HG03066 (cell line): ENCODE results near the gene ZNF275.
"Not testable (repeated sequence)": the region's sequence is repeated elsewhere in the genome, so short reads cannot be mapped to it uniquely, and the experiment has no call there.

Experiments
- ATAC-seq: cut with Tn5 transposase; IDR thresholded peaks from one replicate; pipeline ENCODE4 v1.9.1; 2021; ENCODE audit warnings: low read depth; ENCODE audit not compliant: unreplicated experiment

The ZNF275 gene

GRCh38 chrX:153386097-153386496, 52.1 kb downstream of the ZNF275 start:
- ATAC-seq = no peak

GRCh38 chrX:153387345-153387744, 53.4 kb downstream of the ZNF275 start:
- no peak for ATAC-seq

- no peak for ATAC-seq
These were observed 54.2 kb downstream of the ZNF275 start for GRCh38 chrX:153387987-153388721.

GRCh38 chrX:153388722-153389459, 54.9 kb downstream of the ZNF275 start:
- no peak for ATAC-seq

GRCh38 chrX:153389460-153389768, 55.5 kb downstream of the ZNF275 start:
- ATAC-seq = not testable (repeated sequence)

GRCh38 chrX:153392642-153393321, 58.8 kb downstream of the ZNF275 start:
- ATAC-seq = no peak

- ATAC-seq = no peak
These were observed 60.7 kb downstream of the ZNF275 start for GRCh38 chrX:153394612-153395011.

- ATAC-seq = no peak
These were observed 61.8 kb downstream of the ZNF275 start for GRCh38 chrX:153395613-153396319.

- ATAC-seq = no peak
These were observed 62.6 kb downstream of the ZNF275 start for GRCh38 chrX:153396320-153397195.

GRCh38 chrX:153397256-153397960, 63.5 kb downstream of the ZNF275 start:
- ATAC-seq = no peak

- no peak for ATAC-seq
These were observed 64.5 kb downstream of the ZNF275 start for GRCh38 chrX:153398275-153398960.

GRCh38 chrX:153400146-153401132, 66.5 kb downstream of the ZNF275 start:
- no peak for ATAC-seq

- ATAC-seq = no peak
These were observed 67.3 kb downstream of the ZNF275 start, which contains the start of gene PNMA6E for GRCh38 chrX:153401133-153401764. Gene PNMA6E, minus strand, starts transcription at chrX:153401350. Its CDS starts 2,501 bp downstream, at chrX:153398849.
